Activated CD8-positive, alpha-beta memory T cell treated with anti-CD3 and anti-CD28 coated beads for 1 hour (primary cell): ENCODE measurements around the gene CHD9.
"Not testable (repeated sequence)": the region's sequence is repeated elsewhere in the genome, so short reads cannot be mapped to it uniquely, and the experiment has no call there.

ENCODE experiments used
- DNase-seq, 2 donors: peaks; one replicate each; pipeline ENCODE4 v3.0.0-alpha.2; 2020; ENCODE audit warnings: low read depth in 1 of 2; ENCODE audit errors: extremely low read depth in 1 of 2

CHD9 gene

DNA sequence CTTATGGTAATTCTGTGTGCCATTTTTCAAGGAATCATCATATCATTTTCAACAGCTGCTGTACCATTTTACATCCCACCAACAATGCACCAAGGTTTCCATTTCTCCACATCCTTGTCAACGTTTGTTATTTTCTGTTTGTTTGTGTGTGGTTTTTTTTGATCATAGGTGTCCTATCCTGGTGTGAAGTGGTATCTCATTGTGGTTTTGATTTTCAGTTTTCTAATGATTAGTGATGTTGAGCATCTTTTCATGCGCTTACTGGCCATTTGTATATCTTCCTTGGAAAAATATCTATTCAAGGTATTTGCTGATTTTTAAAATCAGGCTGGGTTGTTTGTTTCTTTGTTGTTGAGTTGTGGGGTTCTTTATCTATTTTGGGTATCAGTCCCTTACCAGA, 15.0 kb downstream of the CHD9 start:
- no peak for DNase-seq

DNA sequence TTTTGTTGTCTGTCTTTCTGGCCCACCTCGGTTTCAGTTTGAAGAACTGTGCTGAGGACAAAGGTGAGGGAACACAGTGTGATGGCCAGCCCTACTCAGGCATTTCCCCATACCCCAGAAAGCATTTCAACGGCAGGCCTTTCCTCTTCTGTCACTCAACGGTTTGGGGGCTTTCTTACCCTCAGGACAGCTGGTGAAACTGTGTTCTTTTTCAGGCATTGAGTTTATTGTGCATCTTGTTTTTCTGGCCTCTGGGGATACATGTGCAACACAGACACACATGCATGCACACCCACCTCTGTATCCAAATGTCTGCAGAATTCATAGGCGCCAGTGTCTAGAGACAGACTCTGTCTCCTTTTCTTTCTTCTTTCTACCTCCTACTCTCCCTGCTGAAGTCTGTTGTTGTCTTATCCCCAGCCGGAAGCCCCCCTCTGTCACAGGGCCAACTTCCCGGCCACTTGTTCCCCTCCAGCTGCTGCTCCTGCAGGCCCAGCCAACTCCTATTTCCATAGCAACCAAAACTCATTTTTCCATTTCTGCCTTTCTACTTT, 17.0 kb downstream of the CHD9 start:
- no peak for DNase-seq

DNA sequence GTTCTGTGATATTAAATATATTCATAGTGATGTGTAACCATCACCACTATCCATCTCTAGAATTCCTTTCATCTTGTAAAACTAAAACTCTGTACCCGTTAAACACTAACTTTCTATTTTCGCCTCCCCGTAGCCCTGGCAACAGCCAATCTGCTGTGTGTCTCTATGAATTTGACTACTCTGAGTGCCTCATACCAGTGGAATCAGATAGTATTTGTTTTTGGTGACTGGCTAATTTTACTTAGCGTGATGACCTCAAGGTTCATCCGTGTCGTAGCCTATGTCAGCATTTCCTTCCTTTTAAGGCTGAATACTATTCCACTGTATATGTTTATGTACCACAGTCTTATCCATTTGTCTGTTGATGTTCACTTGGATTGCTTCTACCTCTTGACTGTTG, 18.2 kb downstream of the CHD9 start:
- DNase-seq = no peak

DNA sequence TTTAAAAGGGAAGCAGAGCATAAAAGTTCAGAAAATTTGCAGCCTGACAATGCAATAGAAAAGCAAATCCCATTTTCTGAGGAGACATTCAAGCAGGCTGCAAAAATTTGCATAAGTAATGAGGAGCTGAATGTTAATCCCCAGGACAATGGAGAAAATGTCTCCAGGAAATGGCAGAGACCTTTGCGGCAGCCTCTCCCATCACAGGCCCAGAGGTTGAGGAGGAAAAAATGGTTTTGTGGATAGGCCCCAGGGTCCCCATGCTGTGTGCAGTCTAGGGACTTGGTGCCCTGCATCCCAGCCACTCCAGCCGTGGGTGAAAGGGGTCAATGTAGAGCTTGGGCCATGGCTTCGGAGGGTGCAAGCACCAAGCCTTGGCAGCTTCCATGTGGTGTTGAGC, 19.5 kb downstream of the CHD9 start:
- not testable (repeated sequence) for DNase-seq

DNA sequence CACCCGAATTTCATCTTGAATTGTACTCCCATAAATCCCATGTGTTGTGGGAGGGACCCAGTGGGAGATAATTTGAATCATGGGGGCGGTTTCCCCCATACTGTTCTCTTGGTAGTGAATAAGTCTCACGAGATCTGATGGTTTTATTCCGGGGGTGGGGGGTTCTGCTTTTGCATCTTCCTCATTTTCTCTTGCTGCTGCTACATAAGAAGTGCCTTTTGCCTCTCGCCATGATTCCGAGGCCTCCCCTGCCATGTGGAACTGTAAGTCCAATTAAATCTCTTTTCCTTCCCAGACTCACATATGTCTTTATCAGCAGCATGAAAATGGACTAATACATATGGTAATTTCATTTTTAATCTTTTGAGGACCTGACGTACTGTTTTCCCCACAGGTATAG, 20.7 kb downstream of the CHD9 start:
- not testable (repeated sequence) for DNase-seq

DNA sequence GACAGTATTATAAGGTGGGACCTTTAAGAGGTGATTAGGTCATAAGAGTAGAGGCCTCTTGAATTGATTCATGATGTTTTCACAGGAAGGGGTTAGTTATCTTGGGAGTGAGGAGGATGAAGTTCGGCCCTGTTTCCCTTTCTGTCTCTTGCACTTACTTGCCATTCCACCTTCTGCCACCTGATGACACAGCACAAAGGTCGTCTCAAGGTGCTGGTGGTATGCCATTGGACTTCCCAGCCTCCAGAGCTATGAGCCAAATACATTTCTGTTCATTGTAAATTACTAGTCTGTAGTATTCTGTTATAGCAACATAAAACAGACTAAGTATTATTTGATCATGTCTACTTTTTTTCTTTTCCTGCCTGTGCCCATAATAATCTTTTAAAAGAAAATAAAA, 23.5 kb downstream of the CHD9 start:
- no peak for DNase-seq

DNA sequence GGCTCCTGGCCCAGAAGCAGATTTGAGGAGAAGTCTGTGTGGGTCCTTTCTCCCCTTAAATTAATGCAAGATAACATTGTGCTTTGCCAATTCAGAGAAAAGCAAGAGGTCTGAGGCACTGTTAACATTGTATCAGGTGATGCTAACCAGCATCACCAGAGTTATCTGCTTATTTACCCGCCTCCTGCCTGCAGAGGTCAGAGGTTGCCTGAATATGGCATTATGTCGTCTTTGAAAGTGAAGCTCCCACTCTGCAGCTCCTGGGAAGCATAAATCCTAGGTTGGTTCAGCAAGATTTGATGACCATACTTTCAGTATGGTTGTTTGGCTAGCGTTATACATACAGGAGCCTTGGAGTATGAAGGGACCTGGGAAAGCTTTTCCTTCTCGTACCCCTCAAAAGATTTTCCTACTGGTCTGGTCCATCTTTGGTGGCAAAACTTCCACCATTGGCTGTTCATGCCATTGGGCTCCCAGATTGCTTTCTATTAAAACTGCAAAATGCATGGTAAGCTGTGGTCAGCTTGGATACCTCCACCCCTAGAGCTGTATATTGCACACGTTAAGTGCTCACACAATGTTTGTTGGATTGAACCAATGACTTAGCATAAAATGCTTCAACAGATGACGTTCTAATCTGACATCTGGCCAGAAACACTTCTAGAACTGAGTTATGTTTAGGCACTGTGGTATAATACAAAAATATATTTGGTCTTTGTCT, 24.1 kb downstream of the CHD9 start:
- no peak for DNase-seq

DNA sequence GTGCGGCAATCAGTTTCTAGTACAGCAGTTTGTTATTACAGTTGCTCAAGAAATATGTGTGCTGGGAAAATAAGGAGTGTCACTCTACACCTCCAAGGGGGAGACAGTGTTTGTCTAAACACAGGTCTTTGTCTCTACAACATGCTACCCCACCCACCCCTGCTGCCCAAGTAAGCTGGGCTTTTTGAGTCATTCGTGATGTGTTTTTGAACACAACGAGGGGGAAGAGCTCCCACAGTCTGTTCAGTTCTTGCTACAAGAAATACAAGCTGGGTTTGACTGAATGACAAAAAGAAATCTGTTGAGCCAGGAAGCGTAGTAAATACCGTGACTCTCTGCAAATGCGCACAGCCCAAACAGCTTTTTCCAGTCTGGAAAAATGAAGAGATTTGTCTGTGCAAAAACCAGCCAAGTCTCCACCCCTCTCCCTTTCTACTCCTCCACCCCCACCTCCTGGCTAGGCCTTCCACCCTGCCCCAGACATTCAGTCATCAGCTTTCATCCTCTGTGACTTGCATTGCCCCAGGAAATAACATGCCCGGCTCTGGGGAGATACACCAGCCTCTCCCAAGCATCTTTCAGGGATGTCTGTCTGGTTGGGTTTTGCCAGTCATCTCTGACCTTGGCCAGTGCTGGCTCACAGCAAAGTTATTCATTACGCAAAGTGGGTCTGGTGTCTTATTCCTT, 25.7 kb downstream of the CHD9 start:
- no peak for DNase-seq

DNA sequence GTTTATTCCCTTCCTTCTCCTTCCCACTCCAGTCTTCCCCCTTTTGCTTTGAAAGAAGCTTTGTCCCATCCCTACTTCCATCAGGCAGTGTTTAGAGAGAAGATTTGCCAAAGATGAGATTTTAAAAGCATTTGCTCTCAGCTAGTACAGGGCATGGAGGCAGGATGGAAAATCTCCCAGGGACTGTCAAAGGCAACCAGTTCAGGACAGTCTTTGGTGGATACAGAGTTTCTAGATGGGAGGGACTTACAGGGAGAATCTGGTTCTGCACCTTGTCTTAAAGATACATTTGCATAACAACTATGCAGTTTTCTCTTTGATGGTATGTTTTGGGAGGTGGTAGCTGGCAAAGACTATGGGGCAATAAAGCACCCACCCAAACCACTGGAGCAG, 26.2 kb downstream of the CHD9 start:
- no peak for DNase-seq

DNA sequence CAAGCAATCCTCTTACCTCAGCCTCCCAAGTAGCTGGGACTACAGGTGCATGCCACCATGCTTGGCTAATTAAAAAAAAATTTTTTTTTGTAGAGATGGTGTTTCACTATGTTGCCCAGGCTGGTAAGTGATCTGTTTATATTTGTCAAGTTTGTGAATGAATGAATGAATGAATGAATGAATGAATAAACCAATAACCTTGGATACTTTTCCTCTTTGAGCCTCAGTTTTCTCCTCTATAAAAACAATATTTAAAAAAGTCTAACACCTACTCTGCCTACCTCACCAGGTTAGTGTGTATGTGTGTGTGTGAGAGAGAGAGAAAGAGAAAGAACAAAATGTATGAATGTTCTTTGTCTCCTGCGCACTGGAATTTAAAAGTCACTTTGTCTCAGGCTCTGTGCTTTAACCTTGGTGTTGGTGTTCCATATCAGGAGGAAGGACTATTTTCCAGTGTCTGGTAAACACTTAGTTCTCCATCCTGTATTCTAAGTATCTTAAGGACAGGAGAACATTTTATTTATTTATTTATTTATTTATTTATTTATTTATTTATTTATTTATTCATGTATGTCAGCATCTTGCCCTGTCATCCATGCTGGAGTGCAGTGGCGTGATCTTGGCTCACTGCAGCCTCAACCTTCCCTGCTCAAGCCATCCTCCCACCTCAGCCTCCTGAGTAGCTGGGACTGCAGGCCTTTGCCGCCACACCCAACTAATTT, 27.1 kb downstream of the CHD9 start:
- no peak for DNase-seq

DNA sequence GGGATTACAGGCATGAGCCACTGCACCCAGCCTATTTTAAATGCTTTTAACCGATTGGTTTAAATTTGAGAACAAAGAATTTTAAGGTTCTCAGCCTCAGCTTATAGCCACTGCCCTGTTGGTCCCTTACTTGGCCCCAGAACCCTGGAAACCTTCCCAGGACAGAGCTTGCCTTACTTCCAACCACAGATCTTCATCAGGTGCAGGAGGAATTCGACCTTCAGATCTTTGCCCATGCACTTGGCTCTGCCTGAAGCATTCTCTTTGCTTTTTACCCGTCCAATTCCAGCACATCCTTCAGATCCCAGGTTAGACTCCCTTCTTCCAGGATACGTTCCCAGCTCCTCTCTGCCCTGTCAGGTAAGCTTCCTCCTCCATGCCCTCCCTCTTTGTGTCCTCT, 27.7 kb downstream of the CHD9 start:
- no peak for DNase-seq

DNA sequence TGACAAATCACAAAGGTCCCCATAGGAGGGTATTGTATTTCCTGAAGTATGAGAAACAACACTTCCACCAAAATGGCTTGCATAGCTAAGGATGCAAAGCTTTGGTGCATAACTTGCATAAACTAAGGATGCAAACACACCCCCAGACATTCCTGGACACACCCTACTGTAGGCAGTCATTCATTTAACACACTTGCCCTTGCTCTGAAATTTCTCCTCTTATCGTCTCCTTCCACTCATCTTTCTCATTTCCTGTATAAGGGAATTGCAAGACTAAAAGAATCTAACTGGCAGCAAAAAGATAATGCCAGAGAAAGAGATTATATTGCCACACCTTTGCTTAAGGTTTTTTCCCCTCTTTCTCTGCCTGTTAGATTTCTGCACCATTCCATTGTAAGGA, 28.3 kb downstream of the CHD9 start:
- DNase-seq = no peak

DNA sequence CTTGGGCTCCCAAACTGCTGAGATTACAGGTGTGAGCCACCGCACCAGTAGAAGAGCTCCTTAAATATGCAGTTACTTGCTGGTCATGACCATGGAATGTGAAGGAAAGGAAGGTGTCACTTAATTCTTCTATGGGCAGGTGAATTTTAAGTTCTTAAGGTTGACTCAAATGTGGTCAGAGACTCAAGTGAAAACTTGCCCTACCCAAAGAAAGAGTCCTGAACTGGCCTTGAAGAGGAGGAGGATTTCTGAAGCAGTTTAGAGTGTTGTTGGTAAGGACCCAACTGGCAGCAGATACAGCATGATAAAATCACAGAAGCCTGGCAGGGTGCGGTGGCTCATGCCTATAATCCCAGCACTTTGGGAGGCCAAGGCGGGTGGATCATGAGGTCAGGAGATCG, 29.4 kb downstream of the CHD9 start:
- DNase-seq = no peak

DNA sequence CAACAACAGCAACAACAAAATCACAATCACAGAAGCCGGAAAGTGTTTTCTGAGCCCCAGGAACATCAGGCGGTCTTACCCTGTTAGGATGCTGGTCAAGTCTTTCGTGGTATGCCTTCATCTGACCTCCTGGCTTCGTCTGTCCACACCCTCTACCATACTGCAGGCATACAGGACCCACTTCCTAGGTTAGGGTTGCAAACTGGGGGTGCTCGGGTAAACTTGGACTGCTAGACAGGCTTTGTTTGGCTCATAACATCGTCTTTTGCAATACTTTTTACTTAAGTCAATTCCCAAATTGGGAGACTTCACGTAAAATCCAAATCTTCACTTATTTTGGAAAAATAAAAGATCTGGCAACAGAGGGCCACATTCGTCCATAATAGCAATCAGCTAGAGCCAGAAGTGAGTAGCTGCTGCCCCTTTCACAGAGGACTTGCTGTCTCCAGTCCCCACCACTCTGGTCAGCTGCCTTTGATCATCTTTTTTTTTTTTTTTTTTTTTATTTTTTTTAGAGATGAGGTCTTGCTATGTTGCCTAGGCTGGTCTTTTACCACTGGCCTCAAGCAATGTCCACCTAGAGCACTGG, 30.0 kb downstream of the CHD9 start:
- DNase-seq = no peak

DNA sequence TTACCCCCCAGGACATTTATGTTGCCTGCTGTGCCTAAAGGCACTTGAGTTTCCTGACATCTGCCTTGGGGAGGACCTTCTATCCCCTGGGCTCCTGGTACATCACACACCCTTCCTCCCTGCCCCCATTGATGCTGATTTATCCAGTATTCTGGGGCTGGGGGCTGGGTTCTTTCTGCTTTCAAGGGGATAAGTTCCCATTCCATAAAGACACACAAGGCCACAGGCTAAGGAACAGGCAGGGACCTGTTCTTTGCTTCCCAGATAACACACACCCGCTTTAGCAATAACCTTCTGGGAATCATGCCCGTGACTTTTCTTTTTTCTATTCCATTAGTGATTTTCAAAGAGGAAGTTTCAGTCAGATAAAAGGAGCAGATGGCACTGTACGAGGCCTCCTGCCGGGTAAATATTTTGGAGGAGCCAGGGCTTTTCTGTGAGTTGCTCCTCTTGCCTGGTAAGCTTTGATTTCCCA, 30.6 kb downstream of the CHD9 start:
- DNase-seq = no peak

DNA sequence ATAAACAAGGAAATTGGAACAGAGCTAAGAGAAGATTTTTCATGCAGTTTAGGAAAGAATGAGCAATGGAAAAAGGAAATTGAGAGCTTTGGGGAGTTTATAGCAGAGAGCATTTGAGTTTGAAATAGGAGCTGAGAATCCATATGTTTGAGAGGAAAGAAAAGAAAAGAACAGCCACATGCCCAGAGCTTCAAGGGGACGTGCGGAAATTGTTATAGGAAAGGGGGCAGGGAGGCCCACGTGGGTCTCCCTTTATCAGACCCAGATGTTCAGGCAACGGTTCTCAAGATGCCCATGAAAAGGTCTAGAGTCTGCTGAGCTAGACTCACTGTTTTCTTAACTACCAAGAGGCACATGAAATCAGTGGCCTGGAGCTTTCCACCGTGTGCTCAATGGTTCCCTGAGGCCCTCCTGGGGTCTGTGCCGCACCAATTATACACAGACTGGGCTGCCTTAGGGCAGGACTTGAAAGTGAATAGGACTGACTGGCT, 31.2 kb downstream of the CHD9 start:
- DNase-seq = no peak

DNA sequence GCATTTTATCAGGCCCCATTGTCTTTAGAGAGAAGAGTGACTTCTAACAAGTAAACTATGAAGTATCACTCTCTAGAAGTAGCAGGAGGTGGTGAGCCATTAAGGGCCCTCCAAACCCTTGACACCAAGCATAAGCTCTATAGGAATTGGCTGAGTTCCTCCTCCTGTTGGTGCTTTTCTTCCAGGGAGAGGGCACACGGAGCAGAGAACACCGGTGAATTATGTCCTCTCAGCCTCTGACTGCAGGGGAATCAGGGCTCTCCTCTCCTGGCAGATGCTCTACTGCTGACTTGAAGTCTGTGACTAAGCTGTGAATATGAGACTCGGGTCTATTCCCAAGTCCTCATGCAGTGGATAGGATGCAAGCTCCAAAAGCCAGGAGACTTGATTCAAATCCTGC, 32.3 kb downstream of the CHD9 start:
- DNase-seq = no peak

DNA sequence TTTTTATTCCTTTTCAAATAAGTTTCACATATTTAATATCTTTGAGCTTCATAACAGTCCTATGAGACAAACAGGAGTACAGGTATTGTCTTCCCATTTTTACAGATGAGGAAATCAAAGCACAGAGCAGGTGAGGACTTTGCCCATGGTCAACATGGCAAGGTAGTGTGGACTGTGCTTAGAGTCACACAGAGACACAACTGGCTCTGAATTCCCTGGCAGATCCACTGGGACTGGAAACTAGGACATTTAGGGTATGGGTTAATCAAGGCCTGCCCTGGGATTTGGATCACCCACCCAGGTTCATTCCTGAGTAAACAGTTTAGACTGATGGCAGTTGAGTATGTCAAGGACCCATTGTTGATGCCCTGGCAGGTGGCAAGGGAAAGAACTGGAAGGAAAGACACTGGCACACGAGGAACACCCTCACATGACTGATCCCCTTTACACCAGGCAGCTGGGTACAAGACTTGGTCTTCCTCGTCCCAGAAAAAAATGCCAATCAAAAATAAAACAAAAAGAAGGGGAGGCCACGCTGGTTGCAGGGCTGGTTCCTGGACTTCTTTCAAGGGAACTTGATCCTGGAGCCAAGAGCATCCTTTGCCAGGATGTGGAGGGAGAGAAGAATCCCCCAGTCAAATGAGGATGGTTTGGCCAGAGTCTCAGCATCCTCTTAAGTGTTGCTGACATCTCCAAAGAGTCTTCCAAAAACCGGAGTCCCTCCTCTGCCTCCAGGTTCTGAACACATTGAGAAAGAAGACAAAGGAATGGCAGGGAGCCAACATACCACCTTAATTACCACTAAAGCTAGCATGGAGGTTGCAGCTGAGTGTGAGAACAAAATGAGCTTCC, 34.9 kb downstream of the CHD9 start:
- DNase-seq = no peak

DNA sequence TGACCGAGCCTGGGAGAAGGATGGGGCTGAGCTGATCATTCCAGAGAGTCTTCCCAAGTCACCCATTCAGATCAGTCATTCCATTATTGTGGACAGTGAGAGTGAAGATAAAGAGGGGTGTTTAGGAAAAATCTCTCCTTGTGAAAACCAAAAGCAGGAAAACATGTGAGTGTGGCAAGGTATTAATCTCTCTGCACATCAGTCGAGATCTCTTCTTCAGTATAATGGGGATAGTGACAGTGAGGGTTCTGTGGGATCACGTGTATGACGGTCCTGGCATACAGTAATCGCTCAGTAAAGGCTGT, 35.4 kb downstream of the CHD9 start:
- DNase-seq = no peak

DNA sequence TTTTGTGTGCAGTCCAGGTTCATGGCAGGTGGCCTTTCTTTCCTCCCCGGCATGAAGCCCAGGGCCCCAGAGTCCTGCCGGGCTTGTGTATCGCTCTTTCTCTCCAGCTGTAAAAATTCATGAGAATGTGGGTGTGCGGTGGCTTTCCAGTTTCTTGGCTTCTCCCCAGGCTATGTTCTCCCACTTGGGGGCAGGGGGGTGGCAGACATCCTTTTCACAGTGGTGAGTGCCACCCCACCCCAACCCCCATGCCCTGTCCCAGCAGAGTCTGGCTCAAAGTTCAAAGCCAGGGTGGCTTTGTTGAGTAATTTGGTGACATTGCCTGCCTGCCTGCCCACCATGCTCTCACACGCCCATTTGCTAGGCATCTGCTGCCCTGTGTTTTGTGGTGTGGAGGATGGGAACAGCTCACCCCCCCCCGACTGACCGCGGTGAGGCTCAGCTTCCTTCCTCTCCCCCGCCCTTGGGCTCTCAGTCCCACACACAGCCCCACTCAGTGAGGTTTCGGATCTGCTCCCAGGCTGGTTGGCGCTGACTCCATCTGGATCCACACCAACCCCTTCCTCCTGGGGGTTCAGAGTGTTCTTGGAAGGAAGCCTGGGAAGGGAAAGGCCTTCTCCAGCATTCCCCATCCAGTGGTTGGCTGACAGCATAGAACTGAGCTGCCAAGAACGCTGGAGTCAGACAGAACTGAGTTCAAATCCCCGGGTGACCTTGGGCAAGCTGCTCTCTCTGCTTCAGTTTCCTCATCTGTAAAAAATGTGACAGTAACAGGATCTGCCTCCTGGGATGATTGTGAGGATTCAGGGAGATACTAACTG, 36.0 kb downstream of the CHD9 start:
- no peak for DNase-seq
